GM21381 (cell line): ENCODE measurements around the gene RHBDD2.
"Not testable (repeated sequence)": the region's sequence is repeated elsewhere in the genome, so short reads cannot be mapped to it uniquely, and the experiment has no call there.

Experiments used
- ATAC-seq: cut with Tn5 transposase; IDR thresholded peaks from one replicate; pipeline ENCODE4 v1.9.1; 2021; ENCODE audit warnings: mild to moderate bottlenecking, moderate library complexity; ENCODE audit not compliant: unreplicated experiment

The RHBDD2 gene

GRCh38 chr7:75888464-75889222 lies 9.8 kb downstream of the RHBDD2 start:
- ATAC-seq: no peak

DNA sequence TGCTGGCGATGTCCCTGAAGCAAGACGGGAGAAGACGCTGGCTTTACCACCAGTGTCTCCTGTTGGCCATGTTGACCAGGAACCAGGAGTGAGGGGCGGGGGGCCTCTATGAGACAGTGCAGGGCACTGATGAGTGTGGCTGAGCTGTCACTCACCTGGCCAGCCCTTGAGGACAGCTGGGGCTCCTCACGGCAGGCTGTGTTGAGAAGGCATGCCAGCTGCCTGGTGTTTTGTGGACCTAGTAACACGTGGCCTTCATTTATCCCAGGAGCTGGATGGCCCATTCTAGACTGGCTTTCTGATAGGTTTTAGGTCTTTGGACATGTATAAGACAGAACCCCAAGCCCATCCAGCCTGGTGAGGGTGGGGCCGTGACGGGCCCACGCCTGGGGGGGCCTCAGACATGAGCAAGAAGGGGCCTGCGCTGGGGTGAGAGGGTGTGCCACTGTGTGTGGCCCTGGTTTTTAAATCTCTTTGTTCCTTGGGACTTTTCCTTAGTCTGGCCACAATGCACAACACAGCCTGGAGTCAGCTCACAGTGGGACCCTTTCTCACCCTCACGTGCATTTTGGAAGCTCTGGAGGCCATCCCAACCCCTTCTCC lies 10.5 kb downstream of the RHBDD2 start:
- no peak for ATAC-seq

DNA sequence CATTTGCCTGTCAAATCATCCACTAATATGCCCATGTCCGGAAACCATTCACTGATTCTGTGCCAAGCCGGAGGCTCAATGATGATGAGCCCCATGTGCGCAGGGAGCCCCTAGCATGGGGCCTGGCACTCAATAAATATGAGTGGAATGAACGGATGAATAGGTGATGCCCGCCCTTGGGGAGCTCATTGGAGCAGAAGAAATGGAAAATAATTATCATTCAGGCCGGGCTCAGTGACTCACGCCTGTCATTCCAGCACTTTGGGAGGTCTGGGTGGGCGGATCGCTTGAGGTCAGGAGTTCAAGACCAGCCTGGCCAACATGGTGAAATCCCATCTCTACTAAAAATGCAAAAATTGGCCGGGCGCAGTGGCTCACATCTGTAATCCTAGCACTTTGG lies 11.0 kb downstream of the RHBDD2 start:
- ATAC-seq: no peak

GRCh38 chr7:75891237-75891636 lies 12.4 kb downstream of the RHBDD2 start:
- not testable (repeated sequence) for ATAC-seq

DNA sequence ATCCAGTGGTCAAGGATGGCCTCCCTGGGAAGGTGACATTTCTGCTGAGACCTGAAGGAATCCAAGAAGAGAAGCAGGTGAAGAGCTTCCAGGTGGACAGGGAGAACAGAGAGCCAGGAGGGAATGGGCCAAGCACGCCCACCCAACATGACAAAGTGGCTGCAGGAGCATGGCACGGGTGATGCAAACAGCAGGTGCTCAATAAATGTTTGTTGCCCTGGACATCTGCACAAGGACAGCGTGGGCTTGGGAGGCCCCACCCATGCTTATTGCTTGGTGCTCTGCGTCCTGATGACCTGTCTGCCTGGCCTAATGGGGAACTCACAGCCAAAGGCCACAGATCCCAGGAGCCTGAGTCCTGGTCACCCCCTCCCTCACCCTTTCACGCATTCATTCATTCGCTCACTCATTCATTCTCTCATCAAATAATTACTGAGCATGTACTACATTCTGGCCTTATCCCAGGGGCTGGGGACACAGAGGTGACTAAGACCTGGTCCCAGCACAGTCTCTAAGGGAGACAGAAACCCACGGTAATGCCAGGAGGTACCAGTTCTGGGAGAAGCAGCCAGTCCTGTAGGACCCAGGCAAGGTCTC lies 13.1 kb downstream of the RHBDD2 start:
- ATAC-seq: no peak

DNA sequence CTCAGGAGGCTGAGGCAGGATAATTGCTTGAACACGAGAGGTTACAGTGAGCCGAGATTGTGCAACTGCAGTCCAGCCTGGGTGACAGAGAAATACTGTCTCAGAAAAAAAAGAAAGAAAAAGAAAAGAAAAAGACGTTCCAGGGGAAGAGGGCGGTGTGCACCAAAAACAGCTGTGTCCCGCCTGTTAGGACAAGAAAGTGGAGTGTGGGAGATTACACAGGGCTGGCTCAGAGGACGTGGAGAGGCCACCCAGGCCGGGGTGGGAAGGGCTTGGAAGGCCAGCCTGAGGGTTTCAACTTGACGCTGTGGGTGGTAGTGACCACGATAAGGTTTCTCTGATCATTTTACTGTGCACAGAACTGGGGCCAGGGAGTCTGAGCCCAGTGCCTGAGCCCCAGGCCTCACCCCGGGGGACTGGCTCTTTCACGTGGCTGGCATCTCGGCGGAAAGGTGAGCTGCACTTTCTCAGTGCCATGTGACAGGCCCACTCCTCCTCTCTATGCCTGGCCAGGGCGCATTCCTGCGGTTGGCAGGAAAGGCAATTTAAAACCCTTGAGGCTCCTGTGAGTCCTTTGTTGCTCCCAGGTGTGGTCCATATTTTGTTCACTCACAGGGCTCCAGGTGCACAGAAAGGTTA lies 13.9 kb downstream of the RHBDD2 start:
- no peak for ATAC-seq

DNA sequence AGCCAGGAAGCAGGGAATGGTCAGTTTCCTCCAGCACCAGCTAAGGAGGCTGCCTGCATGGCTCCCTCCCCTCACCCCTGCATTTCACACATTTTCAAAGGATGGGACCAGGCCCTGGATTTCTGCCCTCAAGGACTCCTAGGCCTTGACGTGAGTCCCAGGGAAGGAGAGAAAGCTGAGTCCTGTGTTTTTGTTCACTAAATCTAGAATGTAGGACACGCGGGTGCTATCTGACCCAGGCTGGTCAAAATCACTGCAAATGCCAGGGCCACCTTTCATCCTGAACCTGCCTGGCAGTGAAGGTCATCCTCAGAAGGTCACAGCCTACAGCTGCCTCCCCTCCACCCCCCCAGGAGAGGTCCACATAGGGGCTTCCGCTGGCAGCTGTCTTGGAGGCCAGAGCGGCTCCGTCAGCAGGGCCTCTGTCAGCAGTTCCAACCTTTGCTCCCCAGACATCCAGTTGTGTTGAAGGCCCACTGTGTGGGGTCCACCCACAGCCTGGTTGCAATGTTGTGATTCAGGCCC lies 18.0 kb downstream of the RHBDD2 start:
- ATAC-seq: no peak

GRCh38 chr7:75900617-75901315 lies 21.9 kb downstream of the RHBDD2 start:
- no peak for ATAC-seq

DNA sequence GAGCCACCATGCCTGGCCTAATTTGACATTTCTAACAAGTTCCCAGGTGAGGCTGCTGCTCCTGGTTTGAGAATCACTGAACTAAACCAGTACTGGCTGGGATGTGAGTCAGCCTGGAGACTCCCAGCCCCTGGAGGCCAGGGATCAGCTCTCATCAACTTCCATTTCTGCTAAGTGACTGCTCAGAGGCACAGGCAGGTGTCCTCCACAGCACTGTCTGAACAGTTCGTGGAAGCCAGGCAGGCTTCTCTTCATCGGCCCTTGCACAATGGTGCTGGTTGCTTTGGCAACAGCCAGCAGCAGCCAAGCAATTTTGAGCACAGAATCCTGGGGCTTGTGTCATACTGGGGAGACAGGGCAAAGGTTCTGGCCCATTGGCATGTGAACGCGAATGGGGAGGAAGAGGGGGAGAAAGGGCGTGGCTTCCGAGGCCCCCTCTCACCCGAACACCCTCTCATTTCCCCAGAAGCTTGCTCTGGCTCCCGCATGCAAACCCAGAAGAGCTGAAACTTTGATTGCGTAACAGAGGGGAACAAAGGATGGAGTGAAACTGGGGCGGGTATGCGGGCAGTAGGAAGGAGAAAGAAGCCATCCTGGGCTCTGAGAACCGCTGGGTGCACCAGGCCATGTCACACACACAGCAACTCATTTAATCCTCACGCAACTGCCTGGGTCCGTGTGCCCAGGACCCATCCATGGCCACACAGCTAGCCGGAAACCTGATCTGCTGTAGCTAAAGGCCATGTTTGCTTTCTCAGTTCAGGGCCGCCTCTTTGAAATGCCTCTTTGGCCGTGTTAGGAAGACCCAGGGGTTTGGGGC lies 27.2 kb downstream of the RHBDD2 start:
- no peak for ATAC-seq

GRCh38 chr7:75906991-75907667 lies 28.3 kb downstream of the RHBDD2 start:
- ATAC-seq: no peak

- not testable (repeated sequence) for ATAC-seq
These were observed 28.8 kb downstream of the RHBDD2 start for GRCh38 chr7:75907668-75908039.

- no peak for ATAC-seq
These were observed 30.8 kb downstream of the RHBDD2 start for GRCh38 chr7:75909521-75910132.

DNA sequence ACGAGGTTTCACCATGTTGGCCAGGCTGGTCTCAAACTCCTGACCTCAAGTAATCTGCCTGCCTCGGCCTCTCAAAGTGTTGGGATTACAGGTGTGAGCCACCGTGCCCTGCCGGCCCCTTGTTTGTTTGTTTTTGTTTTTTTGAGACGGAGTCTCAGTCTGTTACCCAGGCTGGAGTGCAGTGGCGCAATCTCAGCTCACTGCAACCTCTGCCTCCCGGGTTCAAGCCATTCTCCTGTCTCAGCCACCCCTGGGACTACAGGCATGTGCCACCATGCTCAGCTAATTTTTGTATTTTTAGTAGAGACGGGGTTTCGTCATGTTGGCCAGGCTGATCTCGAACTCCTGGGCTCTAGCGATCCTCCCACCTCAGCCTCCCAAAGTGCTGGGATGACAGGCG lies 32.4 kb downstream of the RHBDD2 start:
- ATAC-seq: not testable (repeated sequence)

- no peak for ATAC-seq
These were observed 34.6 kb downstream of the RHBDD2 start for GRCh38 chr7:75913437-75913836.

GRCh38 chr7:75914169-75914654 lies 35.4 kb downstream of the RHBDD2 start:
- no peak for ATAC-seq

DNA sequence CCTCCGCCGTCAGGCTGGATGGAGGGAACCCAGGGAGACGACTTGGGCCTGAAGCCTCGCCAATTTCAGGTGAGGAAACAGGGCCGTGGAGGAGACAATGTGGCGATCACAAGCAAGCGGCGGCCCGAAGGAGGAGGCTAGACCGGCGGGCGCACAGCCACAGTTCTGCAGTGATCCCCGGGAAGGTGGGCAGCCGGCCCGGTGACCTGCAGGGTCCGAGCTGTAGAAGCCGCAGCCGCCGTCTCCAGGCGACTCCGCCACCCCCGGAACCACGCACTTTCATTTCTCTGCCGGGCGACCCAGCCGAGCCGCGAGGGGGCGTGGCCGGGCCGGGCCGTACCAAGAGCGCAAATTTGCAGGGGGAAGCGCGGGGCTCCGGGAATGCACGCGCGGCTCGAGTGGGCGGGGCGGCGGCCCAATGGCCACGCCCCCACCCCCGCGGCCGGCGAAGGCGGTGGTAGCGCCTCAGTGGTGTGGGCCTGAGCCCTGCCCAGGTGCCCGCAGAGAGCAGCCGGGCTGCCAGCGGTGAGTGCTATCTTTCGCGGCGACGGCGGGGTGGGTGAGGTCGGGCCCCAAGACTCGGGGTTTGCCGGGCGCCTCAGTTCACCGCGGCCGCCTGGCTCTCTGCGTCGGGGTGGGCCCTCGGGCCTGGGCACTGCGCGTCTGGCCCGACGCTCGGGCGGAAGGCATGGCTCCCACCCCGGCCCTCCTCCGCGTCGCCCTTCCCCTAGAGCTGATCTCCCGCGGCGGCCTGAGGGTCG lies 36.0 kb downstream of the RHBDD2 start, which contains the start of gene POR:
Gene POR, plus strand, starts transcription at position 501 of the 761 bp plus-strand sequence. CDS start 38,847 bp downstream, outside the sequence.
- ATAC-seq: peak; percentile 91

DNA sequence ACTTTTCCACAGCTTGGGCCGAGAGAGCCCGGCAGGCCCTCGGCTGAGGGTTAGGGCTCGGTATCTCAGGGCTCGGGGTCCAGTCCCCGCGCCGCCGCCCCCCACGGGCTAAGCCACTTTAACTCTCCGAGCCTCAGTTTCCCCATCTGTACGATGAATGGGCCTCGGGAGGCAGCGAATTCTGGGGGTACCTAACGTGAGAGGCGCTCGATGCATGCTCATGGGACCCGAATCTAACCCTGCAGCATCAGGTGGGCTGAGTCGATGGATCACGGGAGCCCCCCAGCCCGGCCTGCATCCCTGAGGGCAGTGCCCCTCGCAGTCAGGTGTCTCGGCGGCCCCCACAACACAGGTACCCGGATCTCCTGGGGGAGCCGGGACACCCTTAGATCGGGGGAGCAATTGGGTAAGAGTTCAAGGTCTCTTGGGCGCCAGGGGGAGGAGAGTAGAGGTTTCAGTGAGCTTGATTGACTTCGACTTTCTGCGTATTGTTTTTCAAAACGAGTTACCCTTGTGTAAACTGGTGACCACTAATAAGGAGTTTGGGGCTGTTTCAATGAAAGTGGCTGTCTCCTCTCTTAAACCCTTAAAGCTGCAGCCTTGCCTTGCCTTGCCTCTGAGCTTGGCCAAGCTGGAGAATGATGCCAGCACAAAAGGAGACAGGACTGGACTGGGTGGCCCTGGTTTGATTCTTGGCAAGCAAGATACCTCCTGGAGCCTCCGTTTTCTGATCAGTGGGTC lies 36.8 kb downstream of the RHBDD2 start:
- peak; percentile 4 for ATAC-seq
